Upper lobe of left lung (tissue), 4 donors: ENCODE results near the gene GNAI1.

Source experiments
- CTCF ChIP-seq, 6 experiments: fragments of 450-650 bp in 4 of 6; fragments of 200-600 bp in 2 of 6; sonication (generic) in 2 of 6; IDR thresholded peaks; one replicate each; pipeline ENCODE4 v1.5.1; 2016 to 2019; ENCODE audit warnings: antibody characterized with exemption in 6 of 6
- EP300 ChIP-seq, 4 donors: sonication (generic); formaldehyde crosslinking; IDR thresholded peaks; one replicate each; pipeline ENCODE4 v1.5.1; 2017; ENCODE audit warnings: antibody characterized with exemption in 4 of 4, control low read depth in 2 of 4

GRCh38 chr7:80243425-80243824 lies 108.8 kb downstream of the GNAI1 start:
- TF ChIP-seq EP300 (IDR thresholded peaks at IDR 0.05), result no peak
- TF ChIP-seq CTCF (IDR thresholded peaks at IDR 0.05), result no peak
